Measurements from ENCODE around the gene RALY. TPM values are rescaled to one million over a fixed set of nuclear protein-coding genes. Genes with fewer than 3 reads are reported as not detected.

Gene RALY
- total RNA-seq, 1 experiment from 2014 or later: 119 TPM

DNA sequence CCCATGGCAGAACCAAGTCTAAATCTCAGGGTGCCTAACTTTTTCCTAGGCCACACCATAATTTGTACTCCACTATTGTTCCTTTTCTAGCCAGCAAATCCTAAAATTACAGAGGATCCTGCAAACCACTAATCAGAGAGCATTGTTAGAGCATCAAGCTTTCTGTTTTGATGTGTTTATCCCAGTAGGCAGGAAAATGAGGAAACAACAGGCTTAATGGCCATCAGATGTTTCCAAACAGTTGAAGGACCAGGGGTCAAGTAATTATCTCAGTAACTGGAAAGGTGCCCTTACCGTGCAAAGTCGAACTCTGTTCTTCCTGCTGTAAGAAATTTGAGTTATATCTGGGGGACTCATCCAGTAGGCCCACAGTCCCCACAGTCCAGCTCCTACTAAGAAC lies 58.7 kb downstream of the RALY start:
- no peaks in the 10 kb centered on the region for H3K27me3 ChIP-seq (ENCODE audit: insufficient read depth, low read length)
- H3K36me3 ChIP-seq (ENCODE audit: control insufficient read depth in 1 of 2, insufficient read depth in 2 of 2, low read length in 2 of 2): no peaks in the 10 kb centered on the region
- ChIA-PET CTCF (interaction anchor here (0.7 kb wide), 1 partner anchor 23 kb away, joined by 7 read pairs; no protein-coding TSS in a partner anchor), POLR2A (no interaction called here), RAD21 (ENCODE audit: low non-redundant PET in 1 of 2, low total read pairs in 2 of 2, uncharacterized antibody in 2 of 2, unreplicated experiment in 2 of 2) (no interaction called here)
- no peak overlapping the region for H3K4me2 ChIP-seq (ENCODE audit: low read length)
- H3K9me3 ChIP-seq (ENCODE audit: control insufficient read depth in 1 of 2, insufficient read depth in 1 of 2, low read depth in 1 of 2, low read length in 2 of 2): no peaks in the 10 kb centered on the region
- H4K20me1 ChIP-seq (ENCODE audit: insufficient read depth): 0 out of 2 replicates have a peak, but pooled peaks cover 3% of the 10 kb centered on the region
- no peaks in the 10 kb centered on the region for H3K4me1 ChIP-seq (ENCODE audit: control insufficient read depth in 1 of 2, insufficient read depth in 2 of 2, low read length in 2 of 2)
- DNase-seq (ENCODE audit: low read depth, low spot score) (no peak), ATAC-seq (no peak)
- intact Hi-C loops (cut with micrococcal nuclease): no loop called here
- H3K27ac ChIP-seq (ENCODE audit: low read depth, low read length): no peak overlapping the region
- no peak for TF ChIP-seq POLR2AphosphoS5 (IDR thresholded peaks at IDR 0.05; ENCODE audit: low read depth, low read length)
- TF ChIP-seq SIN3A (IDR thresholded peaks at IDR 0.05; ENCODE audit: low read depth): no peak
- TF ChIP-seq SP1 (IDR thresholded peaks at IDR 0.05; ENCODE audit: low read depth): no peak
- TF ChIP-seq RAD21 (IDR thresholded peaks at IDR 0.05; ENCODE audit: low read depth): no peak
- TF ChIP-seq EZH2phosphoT487 (IDR thresholded peaks at IDR 0.05; ENCODE audit: borderline replicate concordance): no peak
- TF ChIP-seq, protein P1, sequence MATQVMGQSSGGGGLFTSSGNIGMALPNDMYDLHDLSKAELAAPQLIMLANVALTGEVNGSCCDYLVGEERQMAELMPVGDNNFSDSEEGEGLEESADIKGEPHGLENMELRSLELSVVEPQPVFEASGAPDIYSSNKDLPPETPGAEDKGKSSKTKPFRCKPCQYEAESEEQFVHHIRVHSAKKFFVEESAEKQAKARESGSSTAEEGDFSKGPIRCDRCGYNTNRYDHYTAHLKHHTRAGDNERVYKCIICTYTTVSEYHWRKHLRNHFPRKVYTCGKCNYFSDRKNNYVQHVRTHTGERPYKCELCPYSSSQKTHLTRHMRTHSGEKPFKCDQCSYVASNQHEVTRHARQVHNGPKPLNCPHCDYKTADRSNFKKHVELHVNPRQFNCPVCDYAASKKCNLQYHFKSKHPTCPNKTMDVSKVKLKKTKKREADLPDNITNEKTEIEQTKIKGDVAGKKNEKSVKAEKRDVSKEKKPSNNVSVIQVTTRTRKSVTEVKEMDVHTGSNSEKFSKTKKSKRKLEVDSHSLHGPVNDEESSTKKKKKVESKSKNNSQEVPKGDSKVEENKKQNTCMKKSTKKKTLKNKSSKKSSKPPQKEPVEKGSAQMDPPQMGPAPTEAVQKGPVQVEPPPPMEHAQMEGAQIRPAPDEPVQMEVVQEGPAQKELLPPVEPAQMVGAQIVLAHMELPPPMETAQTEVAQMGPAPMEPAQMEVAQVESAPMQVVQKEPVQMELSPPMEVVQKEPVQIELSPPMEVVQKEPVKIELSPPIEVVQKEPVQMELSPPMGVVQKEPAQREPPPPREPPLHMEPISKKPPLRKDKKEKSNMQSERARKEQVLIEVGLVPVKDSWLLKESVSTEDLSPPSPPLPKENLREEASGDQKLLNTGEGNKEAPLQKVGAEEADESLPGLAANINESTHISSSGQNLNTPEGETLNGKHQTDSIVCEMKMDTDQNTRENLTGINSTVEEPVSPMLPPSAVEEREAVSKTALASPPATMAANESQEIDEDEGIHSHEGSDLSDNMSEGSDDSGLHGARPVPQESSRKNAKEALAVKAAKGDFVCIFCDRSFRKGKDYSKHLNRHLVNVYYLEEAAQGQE (IDR thresholded peaks at IDR 0.05; ENCODE audit: low read depth): no peak
- TF ChIP-seq POLR2A (IDR thresholded peaks at IDR 0.05; ENCODE audit: borderline replicate concordance, extremely low read depth, insufficient read depth, insufficient read length): no peak
- no TSS peak for BruUV-seq (replicated peaks)
- H3K9ac ChIP-seq (ENCODE audit: low read length): no peak overlapping the region
- H3K4me3 ChIP-seq (replicated peaks in 1 of 2; ENCODE audit: low read depth in 1 of 2, low read length in 2 of 2): no peak overlapping the region
- no peaks in the 10 kb centered on the region for H3K9me2 ChIP-seq (ENCODE audit: insufficient read depth)
- H3K79me2 ChIP-seq (ENCODE audit: insufficient read depth, low read length): peaks cover 82% of the 10 kb centered on the region
- H2AFZ ChIP-seq (ENCODE audit: low read depth, low read length, poor library complexity, severe bottlenecking): no peak overlapping the region

DNA sequence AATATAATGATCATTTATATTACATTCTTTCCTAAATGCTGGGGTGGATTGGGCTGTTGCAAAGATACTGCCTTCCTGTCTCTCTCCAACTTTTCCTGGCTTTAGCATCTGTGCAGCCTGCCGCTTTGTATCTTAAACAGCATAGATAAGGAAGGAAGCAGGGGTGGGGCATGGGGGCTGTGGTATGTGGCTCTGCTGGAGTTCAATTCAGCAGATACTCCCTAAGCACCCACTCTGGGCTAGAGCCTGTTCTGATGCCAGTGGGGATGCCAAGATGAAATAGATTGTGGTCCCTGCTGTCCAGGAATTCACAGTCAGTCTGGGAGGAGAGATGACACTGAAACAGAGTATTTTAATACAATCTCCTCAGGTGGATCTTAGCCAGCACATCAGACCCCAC lies 61.6 kb downstream of the RALY start:
- Histone ChIP-seq H3K4me3 (replicated peaks in 1 of 2; ENCODE audit: low read depth in 1 of 2, low read length in 2 of 2) (no peak overlapping the region), H3K79me2 (ENCODE audit: insufficient read depth, low read length) (peaks cover 75% of the 10 kb centered on the region), H3K9me2 (ENCODE audit: insufficient read depth) (no peaks in the 10 kb centered on the region), H2AFZ (ENCODE audit: low read depth, low read length, poor library complexity, severe bottlenecking) (no peak overlapping the region), H3K36me3 (ENCODE audit: control insufficient read depth in 1 of 2, insufficient read depth in 2 of 2, low read length in 2 of 2) (no peaks in the 10 kb centered on the region), H4K20me1 (ENCODE audit: insufficient read depth) (0 out of 2 replicates have a peak, but pooled peaks cover 3% of the 10 kb centered on the region), H3K9ac (ENCODE audit: low read length) (no peak overlapping the region), H3K9me3 (ENCODE audit: control insufficient read depth in 1 of 2, insufficient read depth in 1 of 2, low read depth in 1 of 2, low read length in 2 of 2) (no peaks in the 10 kb centered on the region), H3K27me3 (ENCODE audit: insufficient read depth, low read length) (no peaks in the 10 kb centered on the region), H3K4me2 (ENCODE audit: low read length) (no peak overlapping the region), H3K27ac (ENCODE audit: low read depth, low read length) (no peak overlapping the region), H3K4me1 (ENCODE audit: control insufficient read depth in 1 of 2, insufficient read depth in 2 of 2, low read length in 2 of 2) (no peaks in the 10 kb centered on the region)
- ATAC-seq (no peak), DNase-seq (ENCODE audit: low read depth, low spot score) (no peak)
- no TSS peak for BruUV-seq (replicated peaks)
- TF ChIP-seq TCF7L2 (IDR thresholded peaks at IDR 0.05; ENCODE audit: borderline replicate concordance, extremely low read depth, insufficient read depth, insufficient read length) (no peak), ZFX (IDR thresholded peaks at IDR 0.05) (no peak), SIN3A (IDR thresholded peaks at IDR 0.05; ENCODE audit: low read depth) (no peak), FOSL1 (IDR thresholded peaks at IDR 0.05; ENCODE audit: low read depth) (no peak), YY1 (IDR thresholded peaks at IDR 0.05; ENCODE audit: extremely low read depth, insufficient replicate concordance, low read depth, low read length) (no peak), ZNF274 (IDR thresholded peaks at IDR 0.05; ENCODE audit: low read depth, low read length) (no peak), EZH2phosphoT487 (IDR thresholded peaks at IDR 0.05; ENCODE audit: borderline replicate concordance) (no peak)
- RAD21 ChIA-PET (ENCODE audit: low non-redundant PET in 1 of 2, low total read pairs in 2 of 2, uncharacterized antibody in 2 of 2, unreplicated experiment in 2 of 2): no interaction called here
- POLR2A ChIA-PET: no interaction called here
- CTCF ChIA-PET: no interaction called here
- intact Hi-C loops (cut with micrococcal nuclease): no loop called here

Data from HCT116 (cell line).